C4-2B (cell line): ENCODE results near the gene FA2H.

Experiments used
- CTCF ChIP-seq: fragments of 450-650 bp; conservative IDR thresholded peaks from 2 replicates; pipeline ENCODE4 v1.5.1; 2017; ENCODE audit warnings: mild to moderate bottlenecking
- ZFX ChIP-seq: fragments of 450-650 bp; IDR thresholded peaks from 2 replicates; pipeline ENCODE4 v1.6.1; 2017

GRCh38 chr16:74752756-74753155 lies 21.9 kb downstream of the FA2H start:
- TF ChIP-seq CTCF, result no peak
- no peak for TF ChIP-seq ZFX
